ENCODE measurements around the gene DNAJC18.
"Not testable (repeated sequence)": the region's sequence is repeated elsewhere in the genome, so short reads cannot be mapped to it uniquely, and the experiment has no call there.

DNAJC18 gene

DNA sequence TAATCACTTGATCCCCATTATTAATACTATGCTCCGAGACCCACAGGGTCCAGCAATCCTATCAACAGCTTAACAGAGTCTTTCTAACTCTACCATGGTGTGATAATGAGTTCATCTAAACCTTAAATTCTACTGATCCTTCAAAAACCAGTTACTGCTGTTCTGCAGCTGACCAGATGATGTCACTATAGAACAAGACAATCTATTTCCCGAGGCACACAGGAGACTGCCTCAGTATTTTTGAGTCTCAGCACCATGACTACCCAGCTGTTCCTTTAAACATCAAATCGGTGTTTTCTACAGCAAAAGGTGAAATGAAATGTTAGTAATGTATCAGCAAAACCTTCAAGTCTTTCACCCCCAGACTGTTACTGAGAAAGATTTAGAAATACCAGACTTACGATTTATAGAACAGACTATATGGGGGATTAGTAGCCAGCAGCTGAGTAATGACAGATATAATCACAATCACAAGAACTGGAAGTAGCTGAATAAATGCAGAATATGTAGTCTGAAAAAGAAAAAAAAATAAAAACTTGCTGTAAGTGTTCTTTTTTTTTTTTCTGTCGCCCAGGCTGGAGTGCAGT, 16.9 kb downstream of the DNAJC18 start:
- Mint-ChIP-seq H3K27ac (no peak overlapping the region), H3K36me3 (peaks cover 13% of the 10 kb centered on the region), H3K4me3 (no peak overlapping the region), H3K4me1 (ENCODE audit: low read depth) (peaks cover 5% of the 10 kb centered on the region), H3K9me3 (ENCODE audit: low read depth) (no peaks in the 10 kb centered on the region), H3K27me3 (no peaks in the 10 kb centered on the region)

- Mint-ChIP-seq H3K4me1 (ENCODE audit: low read depth) (peaks cover 25% of the 10 kb centered on the region), H3K27me3 (no peaks in the 10 kb centered on the region), H3K36me3 (peaks cover 17% of the 10 kb centered on the region), H3K27ac (no peak overlapping the region), H3K9me3 (ENCODE audit: low read depth) (no peaks in the 10 kb centered on the region), H3K4me3 (no peak overlapping the region)
Measured at GRCh38 chr5:139419226-139420192, 19.8 kb downstream of the DNAJC18 start.

DNA sequence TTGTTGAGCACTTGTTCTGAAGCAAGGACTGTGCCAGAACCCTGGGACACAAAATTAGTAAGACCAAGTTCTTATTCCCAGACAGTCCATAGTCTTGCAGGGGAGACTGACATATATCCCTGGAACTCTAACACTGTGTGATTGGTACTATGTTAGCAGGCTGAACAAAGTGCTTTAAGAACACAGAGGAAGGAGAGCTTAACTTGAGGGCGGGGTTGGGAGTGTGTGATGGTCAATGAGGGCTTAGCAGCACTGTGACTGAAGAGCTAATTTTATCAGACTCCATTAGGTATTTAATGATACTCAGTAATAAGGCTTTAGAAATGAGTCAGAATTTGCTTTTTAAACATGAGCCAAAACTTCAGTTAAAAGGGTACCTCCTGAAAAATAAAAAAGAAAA, 20.5 kb downstream of the DNAJC18 start:
- Mint-ChIP-seq H3K9me3 (ENCODE audit: low read depth) (no peaks in the 10 kb centered on the region), H3K4me3 (no peak overlapping the region), H3K36me3 (peaks cover 16% of the 10 kb centered on the region), H3K27ac (no peak overlapping the region), H3K27me3 (no peaks in the 10 kb centered on the region), H3K4me1 (ENCODE audit: low read depth) (peaks cover 31% of the 10 kb centered on the region)

GRCh38 chr5:139417214-139417613, 22.1 kb downstream of the DNAJC18 start:
- H3K4me1 Mint-ChIP-seq (ENCODE audit: low read depth), result peaks cover 31% of the 10 kb centered on the region
- H3K9me3 Mint-ChIP-seq (ENCODE audit: low read depth), result no peaks in the 10 kb centered on the region
- peaks cover 18% of the 10 kb centered on the region for H3K36me3 Mint-ChIP-seq
- no peaks in the 10 kb centered on the region for H3K27me3 Mint-ChIP-seq
- H3K4me3 Mint-ChIP-seq, result no peak overlapping the region
- no peak overlapping the region for H3K27ac Mint-ChIP-seq

DNA sequence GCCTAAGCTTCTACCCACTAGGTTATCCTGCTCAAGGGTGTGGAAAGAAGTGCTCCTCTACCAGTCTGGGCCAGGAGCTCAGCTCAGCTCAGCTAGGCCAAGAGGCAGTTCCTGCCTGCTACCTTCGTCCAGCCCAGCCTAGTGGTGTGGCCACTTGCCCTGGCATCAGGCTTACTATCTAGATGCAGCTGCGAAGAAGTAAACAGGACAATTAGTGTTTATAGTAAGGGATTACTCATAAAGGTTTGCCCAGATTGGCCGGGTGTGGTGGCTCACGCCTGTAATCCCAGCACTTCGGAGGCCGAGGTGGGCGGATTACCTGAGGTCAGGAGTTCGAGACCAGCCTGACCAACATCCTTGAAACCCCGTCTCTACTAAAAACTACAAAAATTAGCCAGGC, 22.7 kb downstream of the DNAJC18 start:
- Mint-ChIP-seq H3K4me3 (no peak overlapping the region), H3K4me1 (ENCODE audit: low read depth) (peaks cover 30% of the 10 kb centered on the region), H3K27me3 (no peaks in the 10 kb centered on the region), H3K27ac (peak overlapping the region; percentile 86), H3K9me3 (ENCODE audit: low read depth) (no peaks in the 10 kb centered on the region), H3K36me3 (peaks cover 21% of the 10 kb centered on the region)

GRCh38 chr5:139415869-139416268, 23.5 kb downstream of the DNAJC18 start:
- H3K9me3 Mint-ChIP-seq (ENCODE audit: low read depth), result no peaks in the 10 kb centered on the region
- peak overlapping the region; percentile 86 for H3K27ac Mint-ChIP-seq
- H3K36me3 Mint-ChIP-seq, result peaks cover 26% of the 10 kb centered on the region
- H3K4me3 Mint-ChIP-seq, result peak overlapping the region; percentile 46
- no peaks in the 10 kb centered on the region for H3K27me3 Mint-ChIP-seq
- H3K4me1 Mint-ChIP-seq (ENCODE audit: low read depth), result peaks cover 30% of the 10 kb centered on the region

GRCh38 chr5:139415221-139415861, 24.0 kb downstream of the DNAJC18 start:
- Mint-ChIP-seq H3K9me3 (ENCODE audit: low read depth) (no peaks in the 10 kb centered on the region), H3K4me1 (ENCODE audit: low read depth) (peaks cover 30% of the 10 kb centered on the region), H3K36me3 (peaks cover 26% of the 10 kb centered on the region), H3K4me3 (peak overlapping the region; percentile 66), H3K27me3 (no peaks in the 10 kb centered on the region), H3K27ac (peak overlapping the region; percentile 86)

DNA sequence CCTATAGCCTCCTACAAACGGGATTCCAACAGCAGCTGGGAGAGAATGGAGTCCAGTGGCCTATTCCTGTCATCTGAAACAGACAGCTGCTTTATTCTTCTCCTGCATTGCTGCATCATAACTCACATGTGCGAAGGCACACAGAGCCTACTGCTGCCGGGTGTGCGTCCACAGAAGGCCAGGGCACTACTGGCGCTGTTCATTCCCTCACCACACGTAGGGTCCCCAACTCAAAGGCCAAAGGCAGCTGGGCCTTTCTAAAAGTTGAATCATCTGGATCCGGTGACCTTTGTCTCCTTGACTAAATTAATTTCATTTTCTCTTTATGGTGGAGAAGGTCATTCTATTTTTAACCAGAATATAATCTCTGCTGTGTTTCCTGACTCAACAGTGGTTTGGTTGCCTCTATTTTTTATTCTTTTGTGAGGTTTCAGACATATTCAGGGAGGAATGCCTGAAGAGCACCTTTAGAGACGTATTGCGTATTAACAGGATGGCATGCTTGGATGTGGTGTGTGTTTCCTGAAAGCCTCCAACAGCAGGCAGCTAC, 24.7 kb downstream of the DNAJC18 start:
- Mint-ChIP-seq H3K36me3 (peaks cover 28% of the 10 kb centered on the region), H3K27me3 (no peaks in the 10 kb centered on the region), H3K4me1 (ENCODE audit: low read depth) (peaks cover 30% of the 10 kb centered on the region), H3K4me3 (peak overlapping the region; percentile 66), H3K27ac (peak overlapping the region; percentile 86), H3K9me3 (ENCODE audit: low read depth) (no peaks in the 10 kb centered on the region)

GRCh38 chr5:139413963-139414362, 25.4 kb downstream of the DNAJC18 start:
- peaks cover 28% of the 10 kb centered on the region for H3K36me3 Mint-ChIP-seq
- no peaks in the 10 kb centered on the region for H3K27me3 Mint-ChIP-seq
- H3K4me3 Mint-ChIP-seq, result peak overlapping the region; percentile 3
- no peaks in the 10 kb centered on the region for H3K9me3 Mint-ChIP-seq (ENCODE audit: low read depth)
- peak overlapping the region; percentile 86 for H3K27ac Mint-ChIP-seq
- H3K4me1 Mint-ChIP-seq (ENCODE audit: low read depth), result peaks cover 30% of the 10 kb centered on the region

- Mint-ChIP-seq H3K27ac (no peak overlapping the region), H3K9me3 (ENCODE audit: low read depth) (no peaks in the 10 kb centered on the region), H3K4me3 (no peak overlapping the region), H3K27me3 (no peaks in the 10 kb centered on the region), H3K4me1 (ENCODE audit: low read depth) (peaks cover 30% of the 10 kb centered on the region), H3K36me3 (peaks cover 26% of the 10 kb centered on the region)
Measured at GRCh38 chr5:139413153-139413552, 26.2 kb downstream of the DNAJC18 start.

DNA sequence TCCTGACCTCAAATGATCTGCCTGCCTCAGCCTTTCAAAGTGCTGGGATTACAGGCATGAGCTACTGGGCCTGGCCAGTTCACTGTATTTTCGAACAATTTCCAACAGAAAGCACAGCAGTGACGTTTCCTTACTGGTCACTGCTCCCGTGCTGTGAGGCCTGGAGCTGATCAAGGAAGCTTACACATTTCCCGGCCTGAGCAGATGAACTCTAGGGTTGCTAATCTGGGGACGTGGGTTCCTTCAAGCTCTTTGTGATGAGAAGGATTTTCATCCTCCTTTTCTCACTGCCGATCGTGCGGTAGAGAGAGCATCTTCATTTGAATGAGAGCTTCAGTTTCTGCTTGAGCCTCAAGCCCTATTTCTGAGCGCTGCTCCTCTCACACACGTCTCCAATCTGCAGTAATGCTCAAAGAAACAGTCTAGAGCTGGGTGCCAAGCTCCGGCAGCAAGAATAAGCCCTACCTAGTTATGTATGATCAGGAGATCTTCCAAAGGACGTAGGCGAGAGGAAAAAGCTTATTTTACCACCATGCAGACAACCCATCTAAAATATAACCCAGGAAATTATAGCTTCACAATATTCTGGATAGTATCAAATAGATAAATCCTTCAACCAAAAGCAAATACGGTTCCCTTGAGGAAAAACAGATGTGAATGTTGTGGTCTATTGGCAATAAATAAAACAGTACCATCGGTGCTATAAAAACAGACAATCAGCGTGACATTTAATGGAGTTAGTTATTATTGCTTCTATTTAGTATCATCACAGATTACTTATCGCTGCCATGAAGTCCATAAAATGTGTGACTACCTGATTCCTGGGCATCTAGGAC, 28.1 kb downstream of the DNAJC18 start:
- no peaks in the 10 kb centered on the region for H3K9me3 Mint-ChIP-seq (ENCODE audit: low read depth)
- H3K27me3 Mint-ChIP-seq, result no peaks in the 10 kb centered on the region
- H3K4me1 Mint-ChIP-seq (ENCODE audit: low read depth), result peaks cover 30% of the 10 kb centered on the region
- no peak overlapping the region for H3K4me3 Mint-ChIP-seq
- H3K27ac Mint-ChIP-seq, result no peak overlapping the region
- H3K36me3 Mint-ChIP-seq, result peaks cover 23% of the 10 kb centered on the region

GRCh38 chr5:139410121-139410992, 29.0 kb downstream of the DNAJC18 start:
- Mint-ChIP-seq H3K4me3 (no peak overlapping the region), H3K27ac (no peak overlapping the region), H3K27me3 (no peaks in the 10 kb centered on the region), H3K9me3 (ENCODE audit: low read depth) (no peaks in the 10 kb centered on the region), H3K4me1 (ENCODE audit: low read depth) (peaks cover 22% of the 10 kb centered on the region), H3K36me3 (peaks cover 22% of the 10 kb centered on the region)

DNA sequence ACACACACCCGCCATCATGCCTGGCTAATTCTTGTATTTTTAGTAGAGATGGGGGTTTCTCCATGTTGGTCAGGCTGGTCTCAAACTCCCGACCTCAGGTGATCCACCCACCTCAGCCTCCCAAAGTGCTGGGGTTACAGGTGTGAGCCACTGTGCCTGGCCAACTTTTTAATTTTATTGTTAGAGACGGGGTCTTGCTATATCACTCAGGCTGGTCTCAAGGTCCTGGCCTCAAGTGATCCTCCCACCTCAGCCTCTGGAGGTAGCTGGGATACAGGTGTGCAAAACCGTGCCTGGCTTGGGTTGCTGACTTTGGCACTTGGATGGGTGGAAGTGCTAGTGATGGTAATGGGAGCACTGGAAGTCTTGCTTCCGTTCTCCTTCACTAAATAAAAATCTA, 30.2 kb downstream of the DNAJC18 start:
- H3K27ac Mint-ChIP-seq; H3K9me3 Mint-ChIP-seq (ENCODE audit: low read depth); H3K27me3 Mint-ChIP-seq; H3K4me3 Mint-ChIP-seq: not testable (repeated sequence)
- Mint-ChIP-seq H3K36me3 (peaks cover 19% of the 10 kb centered on the region), H3K4me1 (ENCODE audit: low read depth) (peaks cover 17% of the 10 kb centered on the region)

Measured in activated naive CD8-positive, alpha-beta T cell (primary cell).